Mammary epithelial cell (primary cell): ENCODE results near the gene IL21.

ENCODE experiments used
- EZH2 ChIP-seq: IDR thresholded peaks from 2 replicates; pipeline ENCODE4 v1.6.1; 2012; ENCODE audit warnings: low read length, inconsistent platforms, borderline replicate concordance
- TF ChIP-seq, protein P1 (sequence below), 2 donors: IDR thresholded peaks in 1 of 2; conservative IDR thresholded peaks in 1 of 2; 2 replicates each; pipeline ENCODE4 v1.5.1; 2011 to 2012; ENCODE audit warnings: inconsistent platforms in 2 of 2, low read length in 2 of 2, mild to moderate bottlenecking in 2 of 2, control low read depth in 1 of 2, low read depth in 1 of 2; ENCODE audit not compliant: insufficient read depth in 1 of 2; ENCODE audit errors: extremely low read depth in 1 of 2

DNA sequence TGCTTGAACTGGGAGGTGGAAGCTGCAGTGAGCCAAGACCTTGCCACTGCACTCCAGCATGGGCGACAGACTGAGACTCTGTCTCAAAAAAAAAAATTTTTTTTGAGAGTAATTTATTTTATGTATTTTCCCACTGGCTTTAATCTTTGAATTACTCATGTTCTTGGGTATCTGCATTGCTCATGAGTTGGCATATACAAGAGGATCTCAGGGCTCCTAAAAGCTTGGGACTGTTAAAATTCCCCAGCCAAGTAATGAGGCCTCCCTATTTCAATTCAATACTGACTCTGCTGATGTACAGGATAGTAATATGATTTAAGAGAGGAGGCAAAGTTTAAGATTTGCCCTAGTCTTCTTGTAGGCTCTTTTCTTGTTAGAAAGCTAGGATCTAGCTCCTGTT is 6.2 kb downstream of the IL21 start:
- TF ChIP-seq, protein P1, sequence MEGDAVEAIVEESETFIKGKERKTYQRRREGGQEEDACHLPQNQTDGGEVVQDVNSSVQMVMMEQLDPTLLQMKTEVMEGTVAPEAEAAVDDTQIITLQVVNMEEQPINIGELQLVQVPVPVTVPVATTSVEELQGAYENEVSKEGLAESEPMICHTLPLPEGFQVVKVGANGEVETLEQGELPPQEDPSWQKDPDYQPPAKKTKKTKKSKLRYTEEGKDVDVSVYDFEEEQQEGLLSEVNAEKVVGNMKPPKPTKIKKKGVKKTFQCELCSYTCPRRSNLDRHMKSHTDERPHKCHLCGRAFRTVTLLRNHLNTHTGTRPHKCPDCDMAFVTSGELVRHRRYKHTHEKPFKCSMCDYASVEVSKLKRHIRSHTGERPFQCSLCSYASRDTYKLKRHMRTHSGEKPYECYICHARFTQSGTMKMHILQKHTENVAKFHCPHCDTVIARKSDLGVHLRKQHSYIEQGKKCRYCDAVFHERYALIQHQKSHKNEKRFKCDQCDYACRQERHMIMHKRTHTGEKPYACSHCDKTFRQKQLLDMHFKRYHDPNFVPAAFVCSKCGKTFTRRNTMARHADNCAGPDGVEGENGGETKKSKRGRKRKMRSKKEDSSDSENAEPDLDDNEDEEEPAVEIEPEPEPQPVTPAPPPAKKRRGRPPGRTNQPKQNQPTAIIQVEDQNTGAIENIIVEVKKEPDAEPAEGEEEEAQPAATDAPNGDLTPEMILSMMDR (conservative IDR thresholded peaks at IDR 0.05 in 1 of 2, IDR thresholded peaks at IDR 0.05 in 1 of 2; ENCODE audit: extremely low read depth in 1 of 2, insufficient read depth in 1 of 2, low read depth in 1 of 2, low read length in 2 of 2): no peak
- no peak for TF ChIP-seq EZH2
